ENCODE results near the gene RASA4. TPM values are rescaled to one million over a fixed set of nuclear protein-coding genes. Genes with fewer than 3 reads are reported as not detected.
"Not testable (repeated sequence)": the region's sequence is repeated elsewhere in the genome, so short reads cannot be mapped to it uniquely, and the experiment has no call there.

RASA4 gene
- total and polyA plus RNA-seq, 9 of the 15 experiments (the other 6 are each of a cell fraction or from before 2014, with no cell fraction given), result 0.36 to 10.9 (median 2.8) TPM

DNA sequence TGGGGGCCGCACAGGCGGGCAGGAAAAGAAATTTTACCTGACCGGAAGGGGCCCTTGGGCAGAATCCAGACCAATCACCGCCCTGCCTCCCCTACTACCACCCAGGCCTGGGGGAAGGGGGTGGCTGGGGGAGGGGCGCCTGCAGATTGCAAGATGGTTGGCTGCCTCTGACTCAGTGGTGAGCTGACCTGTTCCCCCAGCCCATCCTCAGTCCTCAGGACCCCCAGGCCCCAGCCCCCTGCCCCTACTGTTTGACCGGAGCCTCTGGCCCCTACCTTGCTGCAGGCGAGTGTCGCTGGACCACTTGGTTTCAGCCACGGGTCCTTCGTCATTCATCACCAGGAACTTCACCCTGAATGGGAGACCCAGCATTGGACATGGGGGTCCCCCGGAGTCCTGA, 22.3 kb upstream of the RASA4 start:
- not testable (repeated sequence) for BruUV-seq (replicated peaks)

DNA sequence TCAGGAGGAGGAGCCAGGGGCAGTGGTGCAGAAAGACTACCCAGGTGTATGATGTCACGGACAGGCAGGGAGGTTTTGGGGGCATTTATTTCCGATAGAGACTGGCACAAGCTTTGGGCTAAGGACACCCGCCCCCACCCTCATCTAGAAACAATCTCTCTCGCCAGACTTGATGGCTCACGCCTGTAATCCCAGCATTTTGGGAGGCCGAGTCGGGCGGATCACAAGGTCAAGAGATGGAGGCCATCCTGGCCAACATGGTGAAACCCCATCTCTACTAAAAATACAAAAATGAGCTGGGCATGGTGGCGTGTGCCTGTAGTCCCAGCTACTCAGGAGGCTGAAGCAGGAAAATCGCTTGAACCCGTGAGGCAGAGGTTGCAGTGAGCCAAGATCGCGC, 20.4 kb upstream of the RASA4 start:
- H3K79me2 ChIP-seq (ENCODE audit: control insufficient read depth, insufficient read depth, low read length); POLR2A ChIA-PET; H3K9me1 ChIP-seq (ENCODE audit: control insufficient read depth, insufficient read depth, low read length); H4K20me1 ChIP-seq (replicated peaks; ENCODE audit: control insufficient read depth, insufficient read depth, low read length); DNase-seq (ENCODE audit: extremely low read depth in 1 of 4, low spot score in 3 of 4); ATAC-seq; CTCF ChIA-PET (ENCODE audit: low intra/inter-chr PET ratio); intact Hi-C loops (cut with micrococcal nuclease); FAIRE-seq; H3K27ac ChIP-seq (ENCODE audit: extremely low read depth, low read depth, low read length); H3K9me3 ChIP-seq (replicated peaks; ENCODE audit: control insufficient read depth, insufficient read depth, low read depth, low read length); H3K27me3 ChIP-seq (ENCODE audit: control insufficient read depth in 2 of 2, insufficient read depth in 2 of 2, low read length in 2 of 2); H3K4me1 ChIP-seq (replicated peaks in 1 of 2; ENCODE audit: control insufficient read depth in 2 of 2, insufficient read depth in 2 of 2, low read length in 2 of 2); H3K9ac ChIP-seq (ENCODE audit: insufficient read depth in 1 of 2, low read depth in 2 of 2, low read length in 2 of 2); H3K4me3 ChIP-seq; in situ Hi-C loops (cut with MboI); H3K36me3 ChIP-seq (ENCODE audit: control insufficient read depth, insufficient read depth, low read length); H2AFZ ChIP-seq (ENCODE audit: low read depth, low read length); BruUV-seq (replicated peaks); H3K4me2 ChIP-seq (ENCODE audit: insufficient read depth, low read length): not testable (repeated sequence)
- 89% methylated on average over 6 of the region's 13 CpGs for WGBS (ENCODE audit: insufficient coverage, low coverage, missing lambda C conversion rate)

More for the DNA sequence above, 22.3 kb upstream of the RASA4 start:
- FAIRE-seq; H3K9ac ChIP-seq (ENCODE audit: insufficient read depth in 1 of 2, low read depth in 2 of 2, low read length in 2 of 2); intact Hi-C loops (cut with micrococcal nuclease); H3K4me2 ChIP-seq (ENCODE audit: insufficient read depth, low read length); H4K20me1 ChIP-seq (replicated peaks; ENCODE audit: control insufficient read depth, insufficient read depth, low read length); H3K9me3 ChIP-seq (replicated peaks; ENCODE audit: control insufficient read depth, insufficient read depth, low read depth, low read length); H3K79me2 ChIP-seq (ENCODE audit: control insufficient read depth, insufficient read depth, low read length); H3K27ac ChIP-seq (ENCODE audit: extremely low read depth, low read depth, low read length); H2AFZ ChIP-seq (ENCODE audit: low read depth, low read length); H3K27me3 ChIP-seq (ENCODE audit: control insufficient read depth in 2 of 2, insufficient read depth in 2 of 2, low read length in 2 of 2); H3K4me1 ChIP-seq (replicated peaks in 1 of 2; ENCODE audit: control insufficient read depth in 2 of 2, insufficient read depth in 2 of 2, low read length in 2 of 2); in situ Hi-C loops (cut with MboI); DNase-seq (ENCODE audit: extremely low read depth in 1 of 4, low spot score in 3 of 4); POLR2A ChIA-PET; H3K4me3 ChIP-seq; H3K36me3 ChIP-seq (ENCODE audit: control insufficient read depth, insufficient read depth, low read length); H3K9me1 ChIP-seq (ENCODE audit: control insufficient read depth, insufficient read depth, low read length); CTCF ChIA-PET (ENCODE audit: low intra/inter-chr PET ratio): not testable (repeated sequence)
- peak; percentile 14 for ATAC-seq
- 92% methylated on average over 5 of the region's 11 CpGs for WGBS (ENCODE audit: insufficient coverage, low coverage, missing lambda C conversion rate)

DNA sequence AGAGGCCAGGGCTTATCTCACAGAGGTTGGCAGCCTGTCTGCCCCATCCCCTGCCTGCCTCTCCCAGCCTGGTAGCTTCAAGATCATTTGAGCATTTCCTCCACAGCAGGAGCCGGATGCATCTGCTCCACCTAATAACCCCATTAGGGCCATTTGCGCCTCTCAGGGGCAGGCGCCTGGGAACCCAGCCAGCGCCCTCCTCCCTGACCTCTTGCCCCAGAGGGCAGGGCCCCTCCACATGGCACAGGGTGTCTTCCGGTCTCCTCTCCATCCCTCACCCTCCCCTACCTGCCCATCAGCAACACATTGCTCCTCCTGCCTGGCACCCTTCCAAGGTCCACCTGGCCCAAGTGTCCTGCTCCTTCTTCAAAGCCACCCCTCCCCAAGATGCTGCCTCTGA, 18.8 kb upstream of the RASA4 start:
- WGBS (ENCODE audit: insufficient coverage, low coverage, missing lambda C conversion rate), result no CpG with 5 or more reads among the region's 5 CpGs
- CTCF ChIA-PET (ENCODE audit: low intra/inter-chr PET ratio); FAIRE-seq; DNase-seq (ENCODE audit: extremely low read depth in 1 of 4, low spot score in 3 of 4); intact Hi-C loops (cut with micrococcal nuclease); ATAC-seq; H3K9me1 ChIP-seq (ENCODE audit: control insufficient read depth, insufficient read depth, low read length); H4K20me1 ChIP-seq (replicated peaks; ENCODE audit: control insufficient read depth, insufficient read depth, low read length); H2AFZ ChIP-seq (ENCODE audit: low read depth, low read length); H3K4me1 ChIP-seq (replicated peaks in 1 of 2; ENCODE audit: control insufficient read depth in 2 of 2, insufficient read depth in 2 of 2, low read length in 2 of 2); POLR2A ChIA-PET; H3K9me3 ChIP-seq (replicated peaks; ENCODE audit: control insufficient read depth, insufficient read depth, low read depth, low read length); H3K36me3 ChIP-seq (ENCODE audit: control insufficient read depth, insufficient read depth, low read length); H3K27ac ChIP-seq (ENCODE audit: extremely low read depth, low read depth, low read length); H3K4me2 ChIP-seq (ENCODE audit: insufficient read depth, low read length); H3K4me3 ChIP-seq; H3K79me2 ChIP-seq (ENCODE audit: control insufficient read depth, insufficient read depth, low read length); H3K9ac ChIP-seq (ENCODE audit: insufficient read depth in 1 of 2, low read depth in 2 of 2, low read length in 2 of 2); in situ Hi-C loops (cut with MboI); H3K27me3 ChIP-seq (ENCODE audit: control insufficient read depth in 2 of 2, insufficient read depth in 2 of 2, low read length in 2 of 2): not testable (repeated sequence)
- TSS peak; percentile 52 for BruUV-seq (replicated peaks)

DNA sequence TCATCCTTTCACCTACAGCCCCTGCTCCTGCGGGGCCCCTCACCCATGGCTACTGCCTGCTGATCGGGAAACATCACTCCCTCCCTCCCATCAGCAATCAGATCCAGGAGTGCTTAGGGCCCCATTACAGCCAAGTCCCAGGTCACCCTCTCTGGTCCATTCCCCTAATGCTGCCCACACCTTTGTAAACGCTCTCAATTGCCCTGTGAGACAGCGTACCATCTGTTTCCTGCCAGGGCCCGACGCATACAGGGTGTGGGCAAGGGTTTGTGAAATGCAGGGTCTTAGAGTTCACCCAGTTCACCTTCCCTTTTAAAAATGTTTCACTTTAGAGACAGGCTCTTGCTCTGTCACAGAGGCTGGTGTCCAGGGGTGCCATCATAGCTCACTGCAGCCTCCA, 17.7 kb upstream of the RASA4 start:
- not testable (repeated sequence) for ATAC-seq

More for the DNA sequence above, 17.7 kb upstream of the RASA4 start:
- H3K4me2 ChIP-seq (ENCODE audit: insufficient read depth, low read length); POLR2A ChIA-PET; H4K20me1 ChIP-seq (replicated peaks; ENCODE audit: control insufficient read depth, insufficient read depth, low read length); H3K9me3 ChIP-seq (replicated peaks; ENCODE audit: control insufficient read depth, insufficient read depth, low read depth, low read length); CTCF ChIA-PET (ENCODE audit: low intra/inter-chr PET ratio); H3K9ac ChIP-seq (ENCODE audit: insufficient read depth in 1 of 2, low read depth in 2 of 2, low read length in 2 of 2); H3K79me2 ChIP-seq (ENCODE audit: control insufficient read depth, insufficient read depth, low read length); H3K36me3 ChIP-seq (ENCODE audit: control insufficient read depth, insufficient read depth, low read length); H3K9me1 ChIP-seq (ENCODE audit: control insufficient read depth, insufficient read depth, low read length); H3K27me3 ChIP-seq (ENCODE audit: control insufficient read depth in 2 of 2, insufficient read depth in 2 of 2, low read length in 2 of 2); BruUV-seq (replicated peaks); DNase-seq (ENCODE audit: extremely low read depth in 1 of 4, low spot score in 3 of 4); H3K4me1 ChIP-seq (replicated peaks in 1 of 2; ENCODE audit: control insufficient read depth in 2 of 2, insufficient read depth in 2 of 2, low read length in 2 of 2); FAIRE-seq; H3K4me3 ChIP-seq; H2AFZ ChIP-seq (ENCODE audit: low read depth, low read length); in situ Hi-C loops (cut with MboI); H3K27ac ChIP-seq (ENCODE audit: extremely low read depth, low read depth, low read length); intact Hi-C loops (cut with micrococcal nuclease): not testable (repeated sequence)
- WGBS (ENCODE audit: insufficient coverage, low coverage, missing lambda C conversion rate), result 82% methylated on average over 2 of the region's 6 CpGs

All from K562 (cell line).